GM10248 (cell line): Measurements from ENCODE around the gene GRHL1.
A peak's percentile ranks its signal among the peaks of the same experiment; 100 is the strongest.

Source experiments
- CTCF ChIA-PET: fragments of 300-600 bp; sonication (Branson Sonifier 250); formaldehyde crosslinking; extraction: SDS; loops from one replicate; lab custom pipeline; 2021; ENCODE audit warnings: antibody characterized with exemption; lab: Yijun Ruan, JAX
- POLR2A ChIA-PET: fragments of 350-650 bp; sonication (Branson Sonifier 250); formaldehyde crosslinking; extraction: SDS; loops from one replicate; lab custom pipeline; 2020; ENCODE audit warnings: antibody characterized with exemption; lab: Yijun Ruan, JAX
- DNase-seq: peaks from one replicate; pipeline ENCODE4 v3.0.0; 2012; ENCODE audit errors: extremely low spot score
- CTCF ChIP-seq: IDR thresholded peaks from 2 replicates; pipeline ENCODE4 v1.5.1; 2012; ENCODE audit warnings: mild to moderate bottlenecking, low read depth; ENCODE audit errors: extremely low read depth, missing control alignments, control extremely low read depth

The GRHL1 gene

GRCh38 chr2:10047616-10048500 is 96.4 kb downstream of the GRHL1 start:
- ChIA-PET CTCF (interaction anchor here (0.6 to 11.3 kb wide), 26 partner anchors 9 to 578 kb away, joined by 3 to 93 read pairs (median 4); no protein-coding TSS in a partner anchor), POLR2A (no interaction called here)
- DNase-seq, result no peak
- no peak for TF ChIP-seq CTCF

- peak; percentile 45 for TF ChIP-seq CTCF
- ChIA-PET POLR2A (no interaction called here), CTCF (interaction anchor here (0.6 to 11.3 kb wide), 24 partner anchors 10 to 578 kb away, joined by 3 to 93 read pairs (median 6); no protein-coding TSS in a partner anchor)
- DNase-seq, result peak; percentile 66
Measured at GRCh38 chr2:10048501-10049171, 97.1 kb downstream of the GRHL1 start.
